ENCODE measurements around the gene MYPN. TPM values are rescaled to one million over a fixed set of nuclear protein-coding genes. Genes with fewer than 3 reads are reported as not detected.
"Not testable (repeated sequence)": the region's sequence is repeated elsewhere in the genome, so short reads cannot be mapped to it uniquely, and the experiment has no call there.

The MYPN gene
- polyA plus RNA-seq, 4 donors, result 0.04 to 0.07 (median 0.05) TPM; not detected in 1

- no peak for DNase-seq (ENCODE audit: low read depth in 4 of 4, low spot score in 3 of 4)
Observed at GRCh38 chr10:68218786-68219185, 109.5 kb downstream of the MYPN start.

- DNase-seq (ENCODE audit: low read depth in 4 of 4, low spot score in 3 of 4), result no peak
Observed at GRCh38 chr10:68221196-68221595, 111.9 kb downstream of the MYPN start.

- DNase-seq (ENCODE audit: low read depth in 4 of 4, low spot score in 3 of 4), result no peak
Observed at GRCh38 chr10:68222391-68222790, 113.1 kb downstream of the MYPN start.

GRCh38 chr10:68223535-68224165, 114.4 kb downstream of the MYPN start:
- DNase-seq (ENCODE audit: low read depth in 4 of 4, low spot score in 3 of 4), result no peak

- DNase-seq (ENCODE audit: low read depth in 4 of 4, low spot score in 3 of 4), result no peak
Observed at GRCh38 chr10:68224810-68225209, 115.5 kb downstream of the MYPN start.

GRCh38 chr10:68230268-68230667, 121.0 kb downstream of the MYPN start:
- DNase-seq (ENCODE audit: low read depth in 4 of 4, low spot score in 3 of 4), result no peak

- DNase-seq (ENCODE audit: low read depth in 4 of 4, low spot score in 3 of 4), result peak; percentile 70 to 77 (median 72)
Observed at GRCh38 chr10:68231106-68231816, 122.0 kb downstream of the MYPN start.

- no peak for DNase-seq (ENCODE audit: low read depth in 4 of 4, low spot score in 3 of 4)
Observed at GRCh38 chr10:68231817-68232251, 122.5 kb downstream of the MYPN start, which contains the start of gene ATOH7. TSS of gene ATOH7 (minus strand) at chr10:68232113. CDS start at chr10:68231677, 436 bp downstream.

- DNase-seq (ENCODE audit: low read depth in 4 of 4, low spot score in 3 of 4), result no peak
Observed at GRCh38 chr10:68233046-68233445, 123.8 kb downstream of the MYPN start.

- no peak for DNase-seq (ENCODE audit: low read depth in 4 of 4, low spot score in 3 of 4)
Observed at GRCh38 chr10:68235111-68235510, 125.8 kb downstream of the MYPN start.

- DNase-seq (ENCODE audit: low read depth in 4 of 4, low spot score in 3 of 4), result no peak
Observed at GRCh38 chr10:68235581-68235980, 126.3 kb downstream of the MYPN start.

GRCh38 chr10:68237173-68237572, 127.9 kb downstream of the MYPN start:
- no peak for DNase-seq (ENCODE audit: low read depth in 4 of 4, low spot score in 3 of 4)

GRCh38 chr10:68238371-68238770, 129.1 kb downstream of the MYPN start:
- no peak for DNase-seq (ENCODE audit: low read depth in 4 of 4, low spot score in 3 of 4)

GRCh38 chr10:68239069-68239468, 129.8 kb downstream of the MYPN start:
- no peak for DNase-seq (ENCODE audit: low read depth in 4 of 4, low spot score in 3 of 4)

- DNase-seq (ENCODE audit: low read depth in 4 of 4, low spot score in 3 of 4), result no peak
Observed at GRCh38 chr10:68239596-68240150, 130.4 kb downstream of the MYPN start.

- DNase-seq (ENCODE audit: low read depth in 4 of 4, low spot score in 3 of 4), result no peak
Observed at GRCh38 chr10:68242051-68242450, 132.8 kb downstream of the MYPN start.

GRCh38 chr10:68246397-68246796, 137.1 kb downstream of the MYPN start:
- DNase-seq (ENCODE audit: low read depth in 4 of 4, low spot score in 3 of 4), result not testable (repeated sequence)

GRCh38 chr10:68247931-68248330, 138.6 kb downstream of the MYPN start:
- DNase-seq (ENCODE audit: low read depth in 4 of 4, low spot score in 3 of 4), result no peak

- no peak for DNase-seq (ENCODE audit: low read depth in 4 of 4, low spot score in 3 of 4)
Observed at GRCh38 chr10:68249297-68249696, 140.0 kb downstream of the MYPN start.

- DNase-seq (ENCODE audit: low read depth in 4 of 4, low spot score in 3 of 4), result no peak
Observed at GRCh38 chr10:68251151-68251550, 141.9 kb downstream of the MYPN start.

- DNase-seq (ENCODE audit: low read depth in 4 of 4, low spot score in 3 of 4), result no peak
Observed at GRCh38 chr10:68251625-68252495, 142.6 kb downstream of the MYPN start.

Measured in right renal pelvis (tissue), 4 donors.